VCaP (cell line): ENCODE measurements around the gene KRTAP5-1.

Source experiments
- H3K27ac ChIP-seq: fragments of 450-650 bp; 2 replicates; pipeline ENCODE4 v1.5.1; 2017
- CTCF ChIP-seq: fragments of 450-650 bp; conservative IDR thresholded peaks from 2 replicates; pipeline ENCODE4 v1.5.1; 2017; ENCODE audit warnings: mild to moderate bottlenecking, moderate library complexity

KRTAP5-1 gene

GRCh38 chr11:1544536-1544935 is 40.5 kb downstream of the KRTAP5-1 start:
- no peak overlapping the region for H3K27ac ChIP-seq
- TF ChIP-seq CTCF, result no peak

GRCh38 chr11:1543606-1544263 is 41.3 kb downstream of the KRTAP5-1 start:
- no peak overlapping the region for H3K27ac ChIP-seq
- TF ChIP-seq CTCF, result no peak

- TF ChIP-seq CTCF, result no peak
- no peak overlapping the region for H3K27ac ChIP-seq
Observed at GRCh38 chr11:1542267-1542666, 42.8 kb downstream of the KRTAP5-1 start.

- H3K27ac ChIP-seq, result no peak overlapping the region
- TF ChIP-seq CTCF, result no peak
Observed at GRCh38 chr11:1541474-1542204, 43.4 kb downstream of the KRTAP5-1 start.

GRCh38 chr11:1540074-1540473 is 45.0 kb downstream of the KRTAP5-1 start:
- no peak for TF ChIP-seq CTCF
- H3K27ac ChIP-seq, result no peak overlapping the region

- TF ChIP-seq CTCF, result no peak
- no peak overlapping the region for H3K27ac ChIP-seq
Observed at GRCh38 chr11:1538153-1538552, 46.9 kb downstream of the KRTAP5-1 start.

GRCh38 chr11:1536065-1536843 is 48.8 kb downstream of the KRTAP5-1 start:
- TF ChIP-seq CTCF, result no peak
- no peak overlapping the region for H3K27ac ChIP-seq
